Measurements from ENCODE around the gene HEPACAM. TPM values are rescaled to one million over a fixed set of nuclear protein-coding genes. Genes with fewer than 3 reads are reported as not detected.
A peak's percentile ranks its signal among the peaks of the same experiment; 100 is the strongest.

The HEPACAM gene
- total RNA-seq, 1 donor from 2014 or later: 3.6 TPM

DNA sequence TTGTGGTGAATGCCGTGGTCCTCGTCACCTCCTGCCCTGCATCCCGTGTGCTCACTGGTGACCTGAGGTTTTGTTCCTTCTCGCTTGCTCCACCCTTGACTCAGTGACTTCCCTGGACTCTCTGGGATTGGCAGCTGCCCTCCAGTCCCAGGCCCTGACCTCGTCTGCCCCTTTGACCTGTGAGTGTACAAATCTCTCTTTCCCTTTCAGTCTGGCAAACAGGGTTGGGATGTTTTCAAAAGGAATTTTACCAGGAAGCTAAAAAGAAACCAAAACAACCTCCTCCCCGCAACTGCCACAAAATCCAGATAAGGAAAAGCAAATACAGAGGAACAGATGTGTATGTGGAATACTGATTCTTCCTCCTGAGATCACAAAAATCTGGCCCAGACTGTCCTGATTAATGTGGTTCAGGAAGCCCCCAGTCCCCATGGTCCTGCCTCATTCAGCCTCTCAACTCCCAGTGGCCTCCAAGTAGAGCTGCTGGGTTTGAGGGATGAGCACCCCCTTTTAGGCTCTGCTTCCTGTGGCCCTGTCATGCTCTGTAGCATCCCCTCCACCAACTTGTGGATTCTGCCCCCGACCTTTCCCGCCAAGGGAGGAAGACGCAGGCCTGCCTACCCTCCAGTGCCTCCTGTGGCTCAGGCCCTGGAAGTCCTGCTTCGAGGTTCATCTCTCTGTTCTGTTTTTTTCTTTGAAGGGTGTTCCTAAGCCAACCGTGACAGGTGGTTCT, 53.3 kb downstream of the HEPACAM start:
- DNase-seq: no peak

DNA sequence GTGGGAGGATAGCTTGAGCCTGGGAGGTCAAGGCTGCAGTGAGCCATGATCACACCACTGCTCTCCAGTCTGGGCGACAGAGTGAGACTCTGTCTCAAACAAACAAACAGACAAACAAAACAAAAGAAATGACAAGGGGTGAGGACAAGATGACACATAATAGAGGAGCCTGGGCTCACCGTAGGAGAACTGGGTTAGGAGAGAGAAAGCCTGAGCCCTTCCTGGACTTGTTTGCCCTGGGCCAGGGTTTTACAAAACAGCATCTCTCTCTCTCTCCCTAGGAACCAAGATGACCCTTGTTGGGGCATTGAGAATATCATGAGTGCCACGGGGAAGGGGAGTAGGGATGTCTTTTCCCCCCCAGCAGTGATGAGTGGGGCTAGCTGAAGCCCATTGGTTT, 54.9 kb downstream of the HEPACAM start:
- no peak for DNase-seq

DNA sequence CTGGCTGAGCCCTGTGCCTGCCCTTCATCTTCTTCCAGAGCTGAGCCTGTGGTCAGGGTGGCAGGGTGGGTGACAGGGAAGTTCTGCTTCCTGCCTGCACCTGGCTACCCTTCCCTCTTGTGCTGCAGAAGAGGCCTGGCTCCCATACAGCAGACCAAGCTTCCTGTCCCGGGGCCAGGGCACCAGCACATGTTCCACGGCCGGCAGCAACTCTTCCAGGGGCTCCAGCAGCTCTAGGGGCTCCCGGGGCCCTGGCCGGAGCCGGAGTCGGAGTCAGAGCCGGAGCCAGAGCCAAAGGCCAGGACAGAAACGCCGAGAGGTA, 55.6 kb downstream of the HEPACAM start:
- DNase-seq: no peak

DNA sequence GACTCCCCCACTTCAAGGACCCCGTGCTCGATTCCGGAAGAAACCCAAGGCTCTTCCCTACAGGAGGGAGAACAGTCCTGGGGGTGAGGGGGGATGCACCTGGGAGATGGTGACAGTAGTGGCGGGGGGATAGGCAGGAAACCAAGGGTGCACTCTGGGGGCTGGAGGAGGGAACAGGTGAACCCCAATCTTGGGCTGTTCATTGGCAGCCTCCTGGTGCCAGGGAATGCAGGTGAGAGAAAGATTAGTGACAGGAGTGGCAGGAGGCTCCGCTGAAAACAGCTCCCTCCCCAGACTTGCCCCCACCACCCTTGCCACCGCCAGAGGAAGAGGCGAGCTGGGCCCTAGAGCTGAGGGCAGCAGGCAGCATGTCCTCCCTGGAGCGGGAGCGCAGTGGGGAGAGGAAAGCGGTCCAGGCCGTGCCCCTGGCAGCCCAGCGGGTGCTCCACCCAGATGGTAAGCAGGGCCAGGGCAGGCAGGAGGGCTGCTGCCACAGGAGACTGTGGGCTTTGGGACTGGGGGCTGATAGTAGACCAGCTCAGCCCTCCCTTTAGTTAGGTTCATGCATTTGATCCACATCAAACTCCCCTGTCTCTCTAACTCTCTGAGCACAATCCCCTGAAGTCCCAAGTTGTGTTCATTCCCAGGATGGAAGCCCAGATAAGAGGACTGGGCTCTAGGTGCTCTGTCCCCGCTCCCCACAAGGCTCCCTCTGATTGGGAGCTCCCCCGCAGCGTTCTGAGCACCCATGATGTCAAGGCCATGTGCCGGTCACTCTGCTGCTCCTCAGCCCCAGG, 56.2 kb downstream of the HEPACAM start:
- no peak for DNase-seq

DNA sequence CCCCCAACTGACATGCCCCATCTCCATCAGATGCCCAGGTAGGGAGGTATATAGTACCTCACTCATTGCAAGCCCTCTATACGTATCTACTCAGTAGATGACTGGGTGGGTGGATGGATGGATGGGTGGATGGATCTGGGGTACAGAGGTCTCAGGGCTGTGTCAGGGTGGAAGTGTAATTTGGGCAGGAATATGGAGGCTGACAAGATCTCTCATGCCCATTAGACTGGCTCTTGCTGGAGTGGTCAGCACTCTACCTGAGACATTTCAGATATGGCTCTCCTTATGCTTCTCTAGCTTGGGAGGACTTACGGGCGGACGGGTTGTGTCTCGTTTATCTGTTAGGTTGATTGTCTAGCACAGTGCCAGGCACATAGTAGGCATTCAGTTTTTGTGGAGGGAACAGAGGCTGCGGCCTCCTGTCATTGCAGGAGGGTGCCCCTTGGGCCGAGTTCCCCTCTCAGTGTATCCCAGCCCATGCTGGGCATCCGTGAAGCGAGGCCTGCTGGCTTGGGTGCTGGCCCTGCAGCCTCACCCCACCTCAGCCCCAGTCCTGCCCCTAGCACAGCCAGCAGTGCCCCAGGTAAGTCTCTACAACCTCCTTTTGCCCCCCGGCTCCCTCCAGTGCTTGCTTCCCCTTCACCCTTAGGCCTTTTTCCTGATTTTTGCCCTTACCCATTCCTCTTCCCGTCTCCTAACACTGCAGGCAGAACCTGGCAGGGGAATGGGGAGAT, 56.9 kb downstream of the HEPACAM start:
- DNase-seq: no peak

DNA sequence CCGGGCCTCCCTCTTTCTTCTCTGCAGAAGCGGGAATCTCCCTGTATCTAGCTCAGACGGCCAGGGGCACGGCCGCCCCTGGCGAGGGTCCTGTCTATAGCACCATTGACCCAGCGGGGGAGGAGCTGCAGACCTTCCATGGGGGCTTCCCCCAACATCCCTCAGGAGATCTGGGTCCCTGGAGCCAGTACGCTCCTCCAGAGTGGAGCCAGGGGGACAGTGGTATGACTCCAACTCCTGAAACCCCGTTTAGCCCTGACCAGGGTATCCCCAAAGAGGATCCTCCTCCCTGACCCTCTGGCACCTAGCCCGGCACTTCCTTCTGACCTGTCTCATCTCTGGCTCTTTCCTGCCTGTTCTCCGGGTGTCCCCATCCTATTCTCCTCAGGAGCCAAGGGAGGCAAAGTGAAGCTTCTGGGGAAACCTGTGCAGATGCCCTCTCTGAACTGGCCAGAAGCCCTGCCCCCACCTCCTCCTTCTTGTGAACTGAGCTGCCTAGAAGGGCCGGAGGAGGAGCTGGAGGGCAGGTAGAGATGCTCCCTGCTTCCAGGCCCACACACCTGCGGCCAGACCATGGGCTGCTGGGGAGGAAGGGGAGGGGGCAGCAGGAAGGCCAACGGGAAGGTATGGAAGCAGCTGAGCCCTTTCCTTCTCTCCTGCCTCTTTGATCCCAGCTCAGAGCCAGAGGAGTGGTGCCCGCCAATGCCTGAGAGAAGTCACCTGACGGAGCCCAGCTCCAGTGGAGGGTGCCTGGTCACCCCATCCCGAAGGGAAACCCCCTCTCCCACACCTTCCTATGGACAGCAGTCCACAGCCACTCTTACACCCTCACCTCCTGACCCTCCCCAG, 57.7 kb downstream of the HEPACAM start:
- no peak for DNase-seq

DNA sequence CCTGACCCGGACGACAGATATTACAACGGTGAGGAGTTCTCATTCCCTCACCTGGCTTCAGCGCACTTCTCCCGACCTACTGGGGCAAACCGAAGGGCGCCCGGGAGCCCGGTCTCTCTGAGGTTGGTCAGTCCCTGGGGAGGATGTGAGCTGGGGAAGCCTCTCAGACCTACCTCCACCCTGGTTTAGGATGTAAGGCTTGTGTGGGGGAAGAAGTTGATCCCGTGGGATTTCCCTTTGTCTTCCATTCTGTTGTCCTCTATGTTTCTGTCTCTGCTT, 58.3 kb downstream of the HEPACAM start:
- no peak for DNase-seq

DNA sequence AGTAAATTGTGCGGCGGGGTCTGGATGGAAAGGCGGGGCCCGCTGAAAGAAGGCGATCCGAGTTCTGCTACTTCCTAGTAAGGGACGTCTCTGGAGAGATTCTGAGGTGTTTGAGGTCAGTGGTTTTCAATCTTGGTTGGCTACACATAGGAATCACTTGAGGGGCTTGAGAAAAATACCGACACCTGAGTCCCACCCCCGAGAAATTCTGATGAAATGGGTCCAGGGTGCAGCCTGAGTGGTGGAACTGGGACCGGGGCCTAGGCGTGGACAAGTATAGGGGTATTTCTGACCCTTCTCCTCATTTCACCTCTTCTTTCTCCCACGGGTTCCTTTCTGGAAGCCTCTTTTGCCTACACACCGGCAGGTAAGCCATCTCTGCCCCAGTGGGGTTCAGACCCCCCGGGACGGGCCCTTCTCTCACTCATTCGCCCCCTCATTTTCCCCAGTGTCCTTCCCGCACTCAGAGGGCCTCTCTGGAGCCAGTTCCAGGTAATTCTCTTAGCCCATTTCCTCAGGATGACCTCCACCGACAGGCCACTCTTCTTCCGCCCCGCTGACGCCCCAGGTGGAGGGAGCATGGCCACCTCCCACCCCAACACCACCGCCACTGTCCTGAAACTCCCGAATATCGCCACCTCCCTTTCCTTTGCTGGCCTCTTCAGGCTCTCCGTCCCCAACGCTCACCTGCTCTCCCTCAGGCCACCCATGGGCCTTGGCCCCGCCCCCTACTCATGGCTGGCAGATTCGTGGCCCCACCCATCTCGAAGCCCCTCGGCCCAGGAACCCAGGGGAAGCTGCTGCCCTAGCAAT, 58.8 kb downstream of the HEPACAM start:
- DNase-seq: no peak

DNA sequence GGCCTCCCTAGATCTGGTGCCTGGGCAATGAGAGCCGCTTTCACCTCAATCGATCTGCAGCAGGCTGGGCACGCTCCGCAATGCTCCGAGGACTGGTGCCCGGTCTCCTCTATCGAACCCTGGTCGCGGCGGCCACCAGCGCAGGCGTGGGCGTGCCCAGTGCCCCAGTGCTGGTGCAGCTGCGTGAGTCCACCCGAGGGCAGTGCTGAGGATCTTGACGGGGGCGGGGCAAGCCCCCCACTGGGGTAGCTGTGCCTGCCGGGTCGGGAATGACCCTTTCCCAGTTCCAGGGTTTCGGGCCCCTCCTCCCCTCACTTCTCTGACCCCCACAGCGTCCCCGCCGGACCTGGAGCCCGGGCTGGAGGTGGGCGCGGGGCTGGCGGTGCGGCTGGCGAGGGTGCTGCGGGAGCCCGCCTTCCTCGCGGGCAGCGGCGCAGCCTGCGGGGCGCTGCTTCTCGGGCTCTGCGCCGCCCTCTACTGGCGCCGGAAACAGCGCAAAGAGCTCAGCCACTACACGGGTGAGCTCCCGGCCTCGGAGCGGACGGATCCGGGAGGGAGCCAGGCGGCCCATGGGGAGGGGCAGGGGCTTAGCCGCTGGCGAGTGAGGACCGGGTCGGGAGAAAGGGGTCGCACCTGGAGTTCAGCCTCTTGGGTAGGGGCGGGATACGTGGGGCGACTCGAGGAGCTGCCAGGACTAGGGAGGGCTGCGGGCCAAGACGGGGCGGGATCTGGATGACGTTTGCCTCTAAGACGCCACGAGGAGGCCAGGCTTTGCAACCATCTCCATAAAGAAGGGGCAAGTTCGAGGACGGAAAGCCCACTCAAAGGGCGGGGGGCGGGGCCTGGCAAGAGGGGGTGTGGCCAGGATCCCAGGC, 59.7 kb downstream of the HEPACAM start:
- peak; percentile 93 for DNase-seq

DNA sequence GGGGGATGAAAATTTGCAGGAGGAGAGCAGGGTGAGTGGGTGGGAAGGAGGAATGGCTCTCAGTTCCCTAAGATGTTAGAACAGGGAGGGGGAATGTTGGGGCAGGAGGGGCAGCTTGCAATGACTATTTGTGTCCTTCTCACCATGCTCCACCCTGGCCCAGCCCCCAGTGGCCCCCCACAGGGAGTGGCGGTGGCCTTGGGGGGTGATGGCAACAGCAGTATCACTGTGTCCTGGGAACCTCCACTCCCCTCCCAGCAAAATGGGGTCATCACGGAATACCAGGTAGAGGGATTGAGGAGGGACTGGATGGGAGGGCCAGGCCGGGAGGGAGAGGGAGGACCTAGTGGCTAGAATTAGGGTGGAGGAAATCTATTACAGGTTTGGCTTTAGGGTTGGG, 60.4 kb downstream of the HEPACAM start:
- DNase-seq: no peak

DNA sequence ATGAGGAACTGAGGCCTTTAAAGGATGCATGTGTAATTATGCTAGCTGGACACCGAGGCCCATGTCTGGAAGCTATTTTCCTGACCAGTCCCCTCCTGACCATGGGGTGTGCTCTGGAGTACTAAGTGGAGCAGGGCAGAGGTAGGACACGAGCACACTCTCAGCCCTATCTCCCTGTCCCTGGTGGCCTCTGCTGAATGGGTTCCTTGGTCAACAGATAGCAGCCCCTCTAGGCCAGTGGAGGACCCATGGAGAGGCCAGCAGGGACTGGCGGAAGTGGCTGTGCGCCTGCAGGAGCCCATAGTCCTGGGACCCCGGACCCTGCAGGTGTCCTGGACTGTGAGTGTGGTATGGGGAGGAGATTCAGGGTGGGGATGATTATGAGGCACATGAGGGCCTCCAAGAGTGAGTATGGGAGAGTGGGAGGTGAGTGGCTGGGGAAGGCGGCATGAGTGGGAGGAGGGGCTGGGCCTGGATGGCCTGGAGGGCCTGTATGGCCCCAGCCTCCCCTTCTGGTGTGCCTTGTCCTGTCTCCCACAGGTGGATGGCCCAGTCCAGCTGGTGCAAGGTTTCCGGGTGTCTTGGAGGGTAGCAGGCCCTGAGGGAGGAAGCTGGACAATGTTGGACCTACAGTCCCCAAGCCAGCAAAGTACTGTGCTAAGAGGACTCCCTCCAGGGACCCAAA, 61.1 kb downstream of the HEPACAM start:
- no peak for DNase-seq

DNA sequence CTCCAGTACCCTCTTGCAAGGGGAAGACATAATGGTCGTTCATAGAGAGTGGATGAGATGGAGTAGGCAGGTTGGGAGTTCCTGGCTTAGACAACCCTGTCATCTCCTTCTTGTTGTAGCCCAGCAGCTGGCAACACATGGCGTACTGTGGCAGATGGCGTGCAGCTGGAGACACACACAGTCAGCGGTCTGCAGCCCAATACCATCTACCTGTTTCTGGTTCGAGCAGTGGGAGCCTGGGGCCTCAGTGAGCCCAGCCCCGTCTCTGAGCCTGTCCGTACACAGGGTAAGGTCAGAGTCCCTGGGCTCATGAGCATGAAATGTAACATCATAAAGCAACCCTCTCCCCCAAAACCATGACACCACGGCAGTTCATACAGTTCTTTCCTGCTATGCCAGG, 61.9 kb downstream of the HEPACAM start:
- DNase-seq: no peak

DNA sequence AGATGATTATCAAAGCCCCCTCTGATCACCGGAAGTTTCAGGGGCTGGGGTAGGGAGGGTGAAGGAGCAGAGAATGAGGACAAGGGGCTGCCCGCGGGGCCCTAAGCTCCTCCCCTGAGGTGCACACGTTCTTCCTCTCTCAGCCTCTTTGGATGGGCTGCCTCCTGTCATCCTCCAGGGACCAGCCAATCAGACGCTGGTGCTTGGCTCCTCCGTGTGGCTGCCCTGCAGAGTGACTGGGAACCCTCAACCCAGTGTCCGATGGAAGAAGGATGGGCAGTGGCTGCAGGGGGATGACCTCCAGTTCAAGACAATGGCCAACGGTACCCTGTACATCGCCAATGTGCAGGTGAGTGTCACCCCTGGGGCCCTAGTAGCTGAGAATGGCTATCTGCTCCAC, 63.1 kb downstream of the HEPACAM start:
- no peak for DNase-seq

DNA sequence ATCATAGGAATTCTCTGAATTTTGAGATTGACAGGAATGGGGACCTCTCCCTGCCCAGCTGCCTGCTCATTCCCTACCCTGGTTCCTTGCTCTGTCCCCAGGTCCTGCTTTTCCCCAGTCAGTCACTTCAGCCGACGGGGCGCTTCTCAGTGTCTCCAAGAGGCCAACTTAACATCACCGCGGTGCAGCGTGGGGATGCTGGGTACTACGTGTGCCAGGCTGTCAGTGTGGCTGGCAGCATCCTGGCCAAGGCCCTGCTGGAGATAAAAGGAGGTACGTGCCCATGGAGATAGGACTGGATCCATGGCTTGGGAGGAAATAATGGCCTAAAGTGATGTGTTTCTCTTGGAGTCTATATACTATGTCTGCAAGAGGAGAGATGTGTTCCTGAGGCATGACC, 63.6 kb downstream of the HEPACAM start:
- DNase-seq: no peak

DNA sequence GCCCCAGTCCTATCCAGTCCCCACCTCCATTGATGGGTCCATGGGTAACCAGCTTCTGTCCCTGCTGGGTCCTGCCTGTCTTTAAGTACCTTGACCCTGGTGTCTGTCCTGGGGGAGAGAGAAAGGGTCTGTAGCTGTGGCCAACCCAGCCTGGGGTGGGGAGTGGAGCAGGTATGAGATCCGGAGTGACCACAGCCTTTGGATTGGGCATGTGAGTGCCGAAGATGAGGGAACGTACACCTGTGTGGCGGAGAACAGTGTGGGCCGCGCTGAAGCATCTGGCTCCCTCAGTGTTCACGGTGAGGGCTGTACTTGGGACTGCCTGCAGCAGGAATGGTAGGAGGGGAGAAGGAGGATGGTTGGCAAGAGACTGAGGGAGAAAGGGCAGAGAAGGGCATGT, 65.4 kb downstream of the HEPACAM start:
- DNase-seq: no peak

DNA sequence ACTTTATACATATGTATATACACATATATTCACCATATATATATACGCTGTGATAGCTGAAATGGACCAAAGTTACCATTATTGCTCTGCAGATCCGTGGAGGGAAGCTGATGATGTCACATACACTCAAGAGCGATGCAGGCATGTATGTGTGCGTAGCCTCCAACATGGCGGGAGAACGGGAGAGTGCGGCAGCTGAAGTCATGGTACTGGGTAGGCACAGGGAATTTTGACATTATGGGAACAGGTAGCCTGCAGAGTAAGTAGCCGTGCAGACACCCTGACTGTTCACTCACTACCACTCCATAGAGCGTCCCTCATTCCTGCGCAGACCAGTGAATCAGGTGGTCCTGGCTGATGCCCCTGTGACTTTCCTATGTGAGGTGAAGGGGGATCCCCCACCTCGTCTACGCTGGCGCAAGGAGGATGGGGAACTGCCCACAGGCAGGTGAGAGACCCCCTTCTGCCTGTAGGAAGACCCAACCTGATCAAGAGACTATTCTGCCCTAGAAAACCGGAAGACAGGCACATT, 65.9 kb downstream of the HEPACAM start:
- DNase-seq: no peak

DNA sequence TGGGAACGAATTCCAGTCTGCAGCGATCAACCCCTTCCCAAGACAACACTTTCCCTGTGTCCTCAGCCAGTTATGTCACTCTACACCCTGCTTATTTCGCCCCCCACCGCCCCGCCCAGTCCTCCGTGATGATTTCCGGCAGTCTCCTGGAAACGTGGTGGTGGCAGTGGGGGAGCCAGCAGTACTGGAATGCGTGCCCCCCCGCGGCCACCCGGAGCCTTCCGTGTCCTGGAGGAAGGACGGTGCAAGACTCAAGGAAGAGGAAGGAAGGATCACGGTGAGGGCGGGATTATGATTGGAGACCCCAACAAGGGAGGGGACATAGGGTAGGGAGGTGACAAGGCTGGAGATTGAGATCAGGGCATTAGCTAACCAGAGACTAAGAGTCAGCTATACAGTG, 66.5 kb downstream of the HEPACAM start:
- DNase-seq: no peak
